Femur (tissue), 1 donor: ENCODE measurements around the gene SDK2.

ENCODE experiments used
- DNase-seq: peaks from one replicate; pipeline ENCODE4 v3.0.0-alpha.2; 2017

Gene SDK2

DNA sequence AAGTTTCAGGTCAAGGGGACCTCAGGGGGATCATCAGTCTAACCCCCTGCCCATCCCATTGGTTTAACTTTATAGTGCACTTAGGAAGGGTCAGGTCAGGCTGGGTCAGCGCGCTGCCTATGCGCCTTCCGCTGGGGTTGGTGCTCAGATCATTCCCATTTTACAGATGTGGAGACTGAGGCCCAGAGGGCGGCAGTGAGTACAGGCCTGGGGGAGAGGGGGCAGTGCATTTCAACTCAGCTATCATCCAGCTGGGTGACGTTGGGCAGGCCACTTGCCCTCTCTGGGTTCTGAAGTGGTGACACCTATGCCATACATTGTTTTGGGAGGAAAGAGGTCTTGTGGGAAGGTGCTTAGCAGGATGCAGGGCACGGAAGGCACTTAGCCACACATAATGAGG is 204.6 kb downstream of the SDK2 start:
- DNase-seq: no peak

DNA sequence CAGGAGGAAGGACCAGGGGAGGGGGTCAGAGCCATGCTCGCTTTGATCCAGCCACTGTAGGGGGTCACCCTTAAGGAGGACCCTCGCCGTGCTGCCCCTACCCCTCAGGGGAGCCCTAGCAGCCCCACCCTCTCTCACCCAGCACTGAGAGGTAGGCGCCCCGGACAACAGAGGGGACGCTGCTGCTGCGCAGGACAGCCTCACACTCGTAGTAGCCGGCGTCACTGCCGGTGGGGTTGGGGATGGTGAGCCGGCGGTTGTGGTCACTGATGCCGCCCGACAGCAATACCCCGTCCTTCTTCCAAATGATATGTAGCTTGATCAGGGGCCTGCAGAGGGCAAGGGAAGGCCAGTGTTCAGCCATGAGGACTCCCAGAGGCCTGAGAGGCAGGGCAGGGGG is 206.4 kb downstream of the SDK2 start:
- DNase-seq: no peak

DNA sequence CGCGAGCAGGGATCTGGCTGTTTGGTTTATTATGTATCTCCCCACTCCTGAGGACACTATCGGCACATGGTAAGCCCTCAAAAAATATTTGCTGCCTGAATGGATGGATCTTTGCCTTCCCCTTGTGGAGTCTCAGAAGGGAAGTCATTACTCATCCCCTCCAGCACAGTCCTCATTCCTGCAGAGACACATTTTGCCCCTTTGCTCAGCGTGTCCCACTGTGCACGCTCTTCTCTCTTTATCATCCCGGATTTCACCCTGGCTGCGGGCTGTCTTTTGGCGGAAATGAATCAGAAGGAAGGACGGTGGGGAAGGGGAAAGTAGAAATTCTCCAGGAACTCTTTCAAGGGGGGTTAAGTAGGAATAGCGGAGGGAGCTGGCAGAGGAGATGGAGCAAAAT is 207.3 kb downstream of the SDK2 start:
- no peak for DNase-seq

DNA sequence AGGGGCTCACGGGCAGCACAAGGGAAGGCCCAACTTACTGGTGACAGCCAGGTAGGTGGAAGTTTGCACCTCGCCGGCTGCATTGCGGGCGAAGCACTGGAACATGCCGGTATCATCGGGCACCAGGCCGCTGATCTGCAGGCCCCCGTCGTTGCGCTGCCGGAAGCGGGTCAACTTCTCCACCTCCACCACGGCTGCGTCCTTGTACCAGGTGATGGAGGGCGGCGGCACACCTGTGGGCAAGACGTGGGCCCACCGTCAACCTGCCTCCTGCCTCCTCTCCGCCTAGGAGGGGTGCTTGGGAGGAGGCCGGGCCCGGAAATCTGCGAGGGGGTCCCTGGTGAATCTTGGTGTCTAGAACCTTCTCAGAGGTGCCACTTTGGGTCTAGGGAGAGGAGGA is 208.8 kb downstream of the SDK2 start:
- DNase-seq: no peak

DNA sequence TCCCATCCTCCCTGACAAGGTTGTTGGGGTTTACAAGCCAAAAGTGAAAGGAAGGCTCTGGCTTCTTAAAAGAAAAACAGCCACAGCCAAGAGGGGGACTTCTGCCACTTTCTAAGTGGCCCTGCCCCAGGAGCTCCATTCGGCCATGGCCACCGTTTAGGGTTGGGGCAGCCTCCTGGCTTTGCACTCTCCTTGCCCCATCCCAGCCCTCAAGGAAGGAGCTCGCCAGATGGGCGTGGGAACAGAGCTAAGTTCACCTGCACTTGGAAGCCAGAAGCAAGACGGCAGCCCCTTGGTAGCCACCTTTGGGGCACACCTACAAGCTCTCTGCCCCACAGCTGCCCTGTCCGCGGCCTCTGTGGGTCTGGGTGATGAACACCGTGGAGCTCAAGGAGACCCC is 210.1 kb downstream of the SDK2 start:
- no peak for DNase-seq

DNA sequence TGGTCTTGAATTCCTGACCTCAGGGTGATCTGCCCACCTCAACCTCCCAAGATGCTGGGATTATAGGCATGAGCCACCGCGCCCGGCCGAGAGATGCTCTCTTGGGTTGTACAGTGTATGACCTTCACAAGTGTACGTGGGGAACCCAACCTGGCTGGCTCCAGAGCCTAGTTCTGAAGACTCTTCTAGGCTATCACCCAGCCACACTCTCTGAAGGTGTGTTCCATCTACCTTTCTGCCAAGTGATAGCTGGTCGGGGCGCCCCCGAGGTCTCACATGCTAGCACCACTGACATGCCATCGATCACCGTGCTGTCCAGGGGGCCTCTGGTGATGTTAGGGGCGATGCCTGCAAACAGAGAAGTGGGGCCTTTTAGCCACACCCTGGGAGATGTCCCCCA is 210.7 kb downstream of the SDK2 start:
- no peak for DNase-seq

DNA sequence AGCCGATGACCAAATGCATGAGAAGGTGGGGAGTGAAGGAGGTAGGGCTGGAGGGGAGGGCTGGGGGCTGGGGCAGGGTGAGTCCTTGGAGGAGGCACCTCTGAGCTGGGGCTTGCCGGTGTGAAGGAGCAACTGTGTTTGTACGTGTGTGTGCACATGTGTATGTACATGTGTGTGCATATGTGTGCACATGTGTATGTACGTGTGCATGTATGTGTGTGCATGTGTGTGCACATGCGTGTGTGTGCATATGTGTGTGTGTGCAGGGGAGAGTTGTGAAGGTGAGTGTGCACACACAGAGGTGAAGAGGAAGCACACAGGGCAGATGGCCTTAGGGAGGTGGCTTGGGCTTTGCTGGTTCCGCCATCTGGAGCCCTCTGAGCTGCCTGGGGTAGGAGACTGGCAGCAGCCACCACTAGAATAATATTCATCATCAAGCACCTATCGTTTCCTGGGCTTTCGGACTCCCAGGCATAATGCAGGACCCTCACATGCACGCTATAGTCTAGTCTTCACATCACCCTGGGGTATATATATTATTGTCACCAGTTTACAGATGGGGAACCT is 211.5 kb downstream of the SDK2 start:
- no peak for DNase-seq

DNA sequence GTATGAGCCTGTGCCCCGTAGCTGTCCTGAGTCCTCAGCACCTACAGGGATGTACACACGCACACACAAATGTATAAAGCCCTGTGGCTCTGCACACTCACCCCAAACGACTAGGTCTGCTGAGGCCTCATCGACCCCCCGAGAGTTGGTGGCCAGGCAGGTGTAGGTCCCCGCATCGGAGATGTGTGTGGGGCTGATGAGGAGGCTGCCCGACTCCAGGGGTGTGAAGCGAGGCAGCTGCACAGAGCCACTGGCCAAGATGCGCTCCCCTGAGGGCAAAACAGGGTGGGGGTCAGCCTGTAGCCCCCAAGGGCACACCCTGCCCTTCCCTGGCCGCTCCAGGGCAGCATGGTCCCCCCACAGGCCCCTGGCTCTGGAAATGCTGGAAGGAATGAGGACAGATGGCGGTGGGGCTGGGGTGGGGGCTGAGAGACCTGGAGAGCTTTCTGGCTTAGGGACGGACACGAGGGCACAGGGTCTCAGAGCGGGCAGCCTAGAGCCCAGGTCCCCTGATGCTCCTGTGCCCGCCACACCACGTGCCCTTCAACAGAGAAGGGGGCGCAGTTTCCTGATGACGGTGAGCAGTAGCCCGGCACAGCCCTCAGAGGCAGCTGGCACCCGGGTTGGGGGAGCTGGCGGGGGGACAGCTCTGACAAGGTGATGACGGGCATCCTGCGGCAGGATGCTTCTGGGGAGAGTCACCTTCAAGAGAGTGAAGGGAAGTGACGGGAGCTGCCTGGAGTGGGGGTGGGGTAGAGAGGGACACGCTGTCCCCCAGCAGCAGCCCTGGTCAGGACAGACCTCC is 212.6 kb downstream of the SDK2 start:
- DNase-seq: no peak

DNA sequence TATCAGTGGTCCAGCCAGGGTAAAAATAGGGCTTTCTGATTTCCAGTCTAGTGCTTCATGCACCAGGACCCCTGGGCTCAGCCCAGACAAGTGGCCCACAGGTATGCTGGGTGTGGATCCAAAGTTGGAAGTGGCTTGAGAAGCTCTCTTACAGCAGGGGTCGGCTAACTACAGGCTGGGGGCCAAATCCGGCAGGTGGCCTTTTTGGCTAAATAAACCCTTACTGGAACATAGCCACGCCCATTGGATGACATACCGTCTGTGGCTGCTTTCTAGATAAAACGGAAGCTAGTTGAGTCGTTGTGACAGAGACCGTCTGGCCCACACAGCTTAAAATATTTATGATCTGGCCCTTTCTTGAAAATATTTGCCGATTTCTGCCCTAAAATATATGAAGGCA is 213.4 kb downstream of the SDK2 start:
- DNase-seq: peak; percentile 59

DNA sequence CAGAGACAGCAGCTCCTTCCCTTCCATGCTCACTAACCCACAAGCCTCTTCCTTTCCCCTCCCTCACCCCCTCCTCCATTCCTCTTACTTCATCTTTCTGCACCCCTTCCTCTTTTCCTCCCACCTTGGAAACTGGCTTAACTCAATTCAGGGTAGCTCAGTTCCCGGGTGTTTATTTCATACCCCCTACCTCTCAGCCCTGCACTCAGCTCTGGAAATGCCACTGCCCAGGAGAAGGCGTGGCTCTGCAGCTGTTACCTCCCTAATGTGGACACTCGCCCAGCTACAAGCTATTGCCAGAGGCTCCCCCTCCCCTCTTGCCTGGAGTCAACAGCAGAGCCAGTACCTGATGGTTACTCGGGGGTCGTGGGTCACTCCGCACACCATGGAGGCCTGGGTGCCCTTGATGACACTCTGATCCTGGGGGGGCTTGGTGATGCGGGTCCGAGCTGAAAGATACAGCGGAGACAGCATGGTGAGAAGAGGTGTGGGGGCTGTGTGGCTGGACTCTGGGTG is 214.0 kb downstream of the SDK2 start:
- peak; percentile 57 for DNase-seq

DNA sequence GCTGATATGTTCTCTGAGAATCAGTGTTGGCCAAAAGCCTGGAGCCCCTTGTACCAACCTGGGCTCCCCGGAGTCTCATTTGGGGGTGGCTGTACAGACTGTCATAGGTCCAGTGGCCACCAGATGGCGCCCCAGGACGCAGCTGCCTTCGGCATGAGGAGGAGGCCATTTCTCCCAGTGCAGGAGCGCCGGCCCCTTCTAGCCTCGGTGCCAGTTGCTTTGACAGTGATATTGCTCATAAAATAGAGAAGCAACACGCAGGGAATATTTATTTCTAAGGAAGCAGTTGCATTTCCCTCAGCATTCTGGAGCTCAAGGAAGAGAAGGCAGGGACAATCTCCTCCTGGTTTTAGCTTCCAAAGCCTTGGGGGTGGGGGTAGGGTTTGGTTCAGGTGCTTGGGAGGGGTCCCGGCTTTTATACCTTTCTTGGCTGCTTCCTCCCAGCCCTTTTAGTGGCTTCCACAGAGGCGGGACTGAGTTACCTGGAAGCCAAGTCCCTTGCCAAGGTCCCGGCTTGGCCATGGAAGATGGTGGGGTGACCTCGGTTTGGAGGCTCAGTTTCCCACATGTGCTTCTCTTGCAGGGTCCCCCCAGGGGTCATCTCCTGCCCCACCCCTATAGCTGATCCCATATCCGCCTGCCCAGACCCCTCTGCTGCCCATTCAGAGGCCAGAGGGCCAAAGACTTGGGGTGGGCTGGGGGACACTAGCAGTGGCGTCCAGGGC is 214.6 kb downstream of the SDK2 start:
- peak; percentile 91 for DNase-seq

DNA sequence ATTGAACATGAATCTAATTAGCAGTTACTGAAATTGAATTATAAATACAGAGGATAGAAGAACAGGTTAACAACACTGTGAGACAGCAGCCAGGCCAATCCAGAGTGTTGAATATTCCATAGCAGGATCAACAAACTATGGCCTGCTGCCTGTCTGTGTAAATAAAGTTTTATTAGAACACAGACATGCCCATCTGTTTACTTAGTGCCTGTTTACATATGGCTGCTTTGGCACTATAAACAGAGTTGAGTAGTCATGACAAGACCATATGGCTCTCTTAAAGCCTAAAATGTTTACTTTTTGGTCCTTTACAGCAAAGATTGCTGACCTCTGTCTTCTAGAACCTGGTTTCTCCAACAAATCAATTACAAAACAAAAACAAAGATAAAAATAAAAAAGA is 217.0 kb downstream of the SDK2 start:
- DNase-seq: no peak

DNA sequence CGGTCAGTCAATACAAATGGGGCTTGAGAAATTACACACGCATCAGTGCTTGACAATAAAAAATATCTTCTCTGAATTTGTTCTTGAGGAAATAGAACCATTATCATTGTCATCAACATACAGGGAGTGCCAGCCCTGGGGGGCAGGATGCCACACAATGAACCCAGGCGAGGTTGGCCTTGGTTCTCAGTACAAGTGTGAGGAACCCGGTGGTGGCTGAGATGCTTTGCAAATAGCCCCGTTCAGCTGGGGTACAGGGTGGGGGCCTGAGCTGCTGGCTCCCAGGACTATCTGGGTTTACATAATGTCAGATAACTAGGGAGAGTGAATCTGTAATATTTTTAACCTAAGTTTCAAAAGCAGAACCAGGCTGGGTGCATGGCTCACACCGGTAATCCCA is 219.7 kb downstream of the SDK2 start:
- no peak for DNase-seq

DNA sequence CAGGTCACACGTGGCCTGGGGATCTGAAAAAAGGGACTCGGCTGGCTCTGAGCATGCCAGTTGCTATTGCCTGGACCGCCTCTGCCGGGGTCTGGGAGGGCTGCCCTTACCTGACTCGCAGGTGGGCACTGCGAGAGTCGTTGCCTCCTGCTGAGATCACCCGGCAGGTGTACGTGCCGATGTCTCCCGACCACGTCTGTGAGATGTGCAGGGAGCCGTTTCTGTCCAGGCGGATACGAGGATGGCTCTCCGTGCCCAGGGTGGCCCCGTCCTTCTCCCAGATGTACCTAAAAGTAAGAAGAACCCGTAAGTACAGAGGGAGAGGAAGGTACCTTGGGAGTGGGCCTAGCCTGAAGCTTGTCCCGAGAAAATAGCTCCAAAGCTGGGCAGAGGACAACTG is 220.4 kb downstream of the SDK2 start:
- no peak for DNase-seq

DNA sequence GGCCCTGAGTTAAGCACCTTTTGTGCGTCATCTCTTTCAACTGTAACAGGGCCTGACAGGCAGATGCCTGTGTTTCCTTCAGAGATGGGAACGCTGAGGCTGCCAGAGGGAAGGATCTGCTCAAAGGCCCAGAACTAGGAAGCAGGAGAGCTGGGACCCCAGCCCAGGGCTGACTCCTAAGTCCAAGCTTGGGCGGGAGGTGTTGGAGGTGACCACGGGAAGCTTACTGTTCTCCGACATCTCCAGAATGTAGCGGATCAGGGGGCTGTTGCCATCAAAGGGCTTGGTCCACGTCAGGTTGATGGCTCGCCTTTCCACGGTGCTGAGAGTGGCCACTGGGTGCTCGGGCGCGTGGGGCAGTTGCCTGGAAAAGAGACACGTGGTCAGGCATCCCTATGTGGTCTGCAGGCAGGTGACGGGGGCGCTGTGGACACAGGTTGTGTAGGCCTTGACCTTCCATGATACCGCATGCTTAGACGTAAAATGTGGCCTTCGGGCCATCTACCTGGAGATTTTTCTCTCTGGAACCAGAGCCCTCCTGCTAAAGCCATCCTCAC is 221.0 kb downstream of the SDK2 start:
- DNase-seq: no peak

DNA sequence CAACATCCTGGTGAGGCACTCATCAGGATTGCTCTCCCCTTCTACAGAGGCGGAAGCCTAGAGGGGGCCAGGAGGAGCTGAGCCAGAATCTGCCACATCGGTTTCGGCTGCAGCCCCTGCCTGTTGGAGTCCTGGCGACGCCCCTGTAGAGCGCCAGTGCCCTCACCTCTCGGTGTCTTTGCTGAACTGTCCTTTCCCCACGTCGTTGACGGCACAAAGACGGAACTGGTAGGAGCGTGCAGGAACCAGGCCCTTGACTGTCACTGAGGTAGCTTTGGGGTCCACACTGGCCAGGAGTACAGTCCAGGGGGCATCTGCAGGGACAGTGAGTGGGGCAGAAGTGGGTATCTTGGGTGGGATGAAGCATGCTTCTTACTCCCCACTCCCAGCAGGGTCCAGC is 222.1 kb downstream of the SDK2 start:
- no peak for DNase-seq

DNA sequence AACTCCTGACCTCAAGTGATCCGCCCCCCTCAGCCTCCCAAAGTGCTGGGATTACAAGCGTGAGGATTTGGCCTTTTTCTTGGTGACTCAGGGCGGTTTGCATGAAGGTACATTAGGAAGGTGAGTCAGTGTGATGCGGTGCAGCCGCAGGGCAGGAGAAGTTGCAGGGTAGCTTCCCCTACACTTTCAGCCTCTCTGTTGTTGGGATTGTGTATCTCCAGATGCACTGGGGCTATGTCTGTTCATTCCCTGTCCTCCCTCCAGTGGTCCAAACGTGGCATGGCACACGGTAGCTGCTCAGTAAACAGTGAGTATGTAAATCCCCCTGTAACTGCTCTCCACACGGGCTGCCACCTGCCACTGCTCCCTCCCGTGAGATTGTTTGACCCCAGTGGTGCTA is 223.3 kb downstream of the SDK2 start:
- no peak for DNase-seq

DNA sequence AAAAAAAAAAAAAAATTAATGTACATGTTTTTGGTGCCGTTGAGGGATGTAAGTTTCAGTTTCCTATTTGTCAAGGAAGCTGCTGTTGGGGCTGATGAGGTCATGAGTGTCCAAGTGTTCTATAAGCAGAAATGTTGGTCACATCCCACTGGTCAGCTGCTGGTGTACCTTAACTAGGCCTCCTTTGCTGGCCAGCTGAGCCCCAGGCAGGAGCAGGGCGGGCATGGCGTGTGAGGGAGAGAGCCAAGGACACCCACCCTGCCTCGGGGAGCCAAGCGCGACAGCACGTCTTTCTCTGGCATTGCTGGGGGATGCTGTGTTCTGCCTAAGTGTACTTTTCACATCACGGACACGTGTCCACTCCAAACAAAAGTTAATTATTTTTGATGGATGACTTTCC is 224.4 kb downstream of the SDK2 start:
- no peak for DNase-seq

DNA sequence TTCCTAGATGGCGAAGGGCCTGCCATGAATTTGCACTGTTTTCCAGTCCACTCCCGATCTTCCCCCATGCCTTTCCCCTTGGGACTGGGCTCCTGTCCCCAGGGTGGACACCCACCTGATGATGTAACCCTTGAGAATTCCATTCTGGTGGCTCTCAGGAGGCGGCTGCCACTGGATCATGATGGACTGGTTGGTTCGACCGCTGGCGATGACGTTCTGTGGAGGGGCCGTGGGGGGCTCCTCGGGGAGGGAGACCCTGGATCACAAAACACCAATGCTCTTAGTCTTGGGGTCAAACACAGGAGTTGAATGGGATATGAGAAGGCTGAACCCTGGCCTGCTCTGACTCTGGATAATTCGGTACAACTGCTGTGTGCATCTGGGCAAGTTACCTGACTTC is 225.2 kb downstream of the SDK2 start:
- no peak for DNase-seq

DNA sequence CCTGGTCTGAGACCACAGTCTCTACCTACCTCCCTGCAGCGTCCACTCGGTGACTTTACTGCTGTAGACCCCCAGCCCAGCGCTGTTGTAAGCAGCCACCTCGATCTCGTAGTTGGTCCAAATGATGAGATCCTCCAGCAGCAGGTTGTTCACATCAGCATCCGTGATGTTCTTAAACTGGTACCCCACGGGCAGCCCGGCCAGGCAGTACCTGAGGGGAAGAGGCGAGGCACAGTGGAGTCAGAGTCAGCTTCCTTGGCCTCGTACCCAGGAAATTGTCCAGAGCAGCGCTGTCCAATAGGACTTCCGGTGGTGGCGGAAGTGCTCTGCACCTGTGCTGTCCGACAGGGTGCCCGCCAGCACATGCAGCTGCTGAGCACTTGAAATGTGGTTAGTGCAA is 228.5 kb downstream of the SDK2 start:
- no peak for DNase-seq

DNA sequence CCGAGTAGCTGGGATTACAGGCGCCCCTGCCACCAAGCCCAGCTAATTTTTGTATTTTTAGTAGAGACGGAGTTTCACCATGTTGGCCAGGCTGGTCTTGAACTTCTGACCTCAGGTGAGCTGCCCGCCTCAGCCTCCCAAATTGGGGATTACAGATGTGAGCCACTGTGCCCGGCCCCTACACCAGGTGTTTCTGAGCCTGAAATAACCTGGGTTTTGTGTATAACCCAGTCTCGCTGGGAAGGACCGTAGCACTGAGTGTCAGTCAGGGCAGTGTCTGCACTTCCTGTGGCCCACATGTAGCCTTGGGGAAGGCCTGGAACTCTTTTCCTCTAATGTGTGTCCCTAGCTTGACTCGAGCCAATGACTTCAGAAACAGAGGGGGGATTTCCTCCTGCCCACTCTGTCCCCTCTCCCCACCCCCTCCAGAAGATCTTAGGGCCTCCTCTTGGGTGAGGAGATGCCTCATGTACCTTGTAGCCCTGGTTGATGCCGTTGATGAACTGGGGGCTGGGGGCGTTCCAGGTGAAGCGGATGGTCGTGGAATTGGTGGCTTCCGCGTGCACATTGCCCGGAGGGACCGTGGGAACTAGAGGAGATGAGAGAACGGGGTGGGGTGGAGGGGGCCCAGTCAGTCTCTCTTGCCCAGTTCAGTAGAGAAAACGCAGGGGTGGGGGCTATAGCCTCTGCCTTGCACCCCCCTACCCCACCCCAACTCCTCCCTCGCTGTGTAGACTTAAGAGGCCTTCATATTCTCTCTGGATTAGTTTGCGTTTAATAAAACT is 229.9 kb downstream of the SDK2 start:
- no peak for DNase-seq

DNA sequence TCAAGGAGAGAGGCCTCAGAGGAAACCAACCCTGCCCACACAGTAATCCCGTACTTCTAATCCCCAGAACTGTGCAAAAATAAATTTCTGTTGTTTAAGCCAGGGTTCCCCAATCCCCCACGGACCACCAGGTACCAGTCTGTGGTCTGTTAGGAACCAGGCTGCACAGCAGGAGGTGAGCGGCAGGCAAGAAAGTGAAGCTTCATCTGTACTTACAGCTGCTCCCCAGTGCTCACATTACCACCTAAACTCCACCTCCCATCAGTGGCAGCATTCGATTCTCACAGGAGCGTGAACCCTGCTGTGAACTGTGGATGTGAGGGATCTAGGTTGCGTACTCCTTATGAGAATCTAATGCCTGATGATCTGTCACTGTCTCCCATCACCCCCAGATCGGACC is 231.3 kb downstream of the SDK2 start:
- no peak for DNase-seq

DNA sequence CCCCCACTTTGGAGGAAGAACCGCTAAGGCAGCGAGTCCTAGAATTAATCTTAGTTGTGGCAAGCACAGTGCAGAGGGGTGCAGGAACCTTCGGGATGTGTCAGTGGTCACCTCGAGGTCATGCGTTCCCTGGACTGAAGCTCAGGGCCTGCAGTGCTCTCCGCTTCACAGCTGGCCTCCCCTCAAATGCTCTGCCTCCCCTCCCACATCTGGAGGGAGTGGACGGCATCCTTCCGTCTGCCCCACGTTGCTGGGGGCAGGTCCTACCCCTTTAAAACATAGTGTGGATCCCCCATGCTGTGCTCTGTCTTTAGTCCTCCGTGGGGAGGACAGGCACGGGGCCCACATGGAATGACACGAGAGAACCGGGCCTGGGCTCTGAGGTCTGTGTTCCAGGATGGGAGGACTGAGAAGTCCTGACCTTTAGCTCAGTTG is 232.9 kb downstream of the SDK2 start:
- DNase-seq: no peak
